Stimulated activated CD8-positive, alpha-beta memory T cell treated with anti-CD3 and anti-CD28 coated beads, Interleukin-7, amount 100 ng/mL, for 4 hours (primary cell): Measurements from ENCODE around the gene BEST4.
"Not testable (repeated sequence)": the region's sequence is repeated elsewhere in the genome, so short reads cannot be mapped to it uniquely, and the experiment has no call there.

Experiments used
- DNase-seq, 2 donors: peaks; one replicate each; pipeline ENCODE4 v3.0.0-alpha.2; 2020; ENCODE audit warnings: low read depth in 2 of 2

Gene BEST4

GRCh38 chr1:44778705-44779576, 9.0 kb downstream of the BEST4 start:
- no peak for DNase-seq

GRCh38 chr1:44777969-44778635, 9.9 kb downstream of the BEST4 start:
- no peak for DNase-seq

- DNase-seq = no peak
Measured at GRCh38 chr1:44777547-44777946, 10.4 kb downstream of the BEST4 start.

- no peak for DNase-seq
Measured at GRCh38 chr1:44776730-44777068, 11.3 kb downstream of the BEST4 start.

- peak; percentile 40 to 63 for DNase-seq
Measured at GRCh38 chr1:44775930-44776729, 11.8 kb downstream of the BEST4 start.

DNA sequence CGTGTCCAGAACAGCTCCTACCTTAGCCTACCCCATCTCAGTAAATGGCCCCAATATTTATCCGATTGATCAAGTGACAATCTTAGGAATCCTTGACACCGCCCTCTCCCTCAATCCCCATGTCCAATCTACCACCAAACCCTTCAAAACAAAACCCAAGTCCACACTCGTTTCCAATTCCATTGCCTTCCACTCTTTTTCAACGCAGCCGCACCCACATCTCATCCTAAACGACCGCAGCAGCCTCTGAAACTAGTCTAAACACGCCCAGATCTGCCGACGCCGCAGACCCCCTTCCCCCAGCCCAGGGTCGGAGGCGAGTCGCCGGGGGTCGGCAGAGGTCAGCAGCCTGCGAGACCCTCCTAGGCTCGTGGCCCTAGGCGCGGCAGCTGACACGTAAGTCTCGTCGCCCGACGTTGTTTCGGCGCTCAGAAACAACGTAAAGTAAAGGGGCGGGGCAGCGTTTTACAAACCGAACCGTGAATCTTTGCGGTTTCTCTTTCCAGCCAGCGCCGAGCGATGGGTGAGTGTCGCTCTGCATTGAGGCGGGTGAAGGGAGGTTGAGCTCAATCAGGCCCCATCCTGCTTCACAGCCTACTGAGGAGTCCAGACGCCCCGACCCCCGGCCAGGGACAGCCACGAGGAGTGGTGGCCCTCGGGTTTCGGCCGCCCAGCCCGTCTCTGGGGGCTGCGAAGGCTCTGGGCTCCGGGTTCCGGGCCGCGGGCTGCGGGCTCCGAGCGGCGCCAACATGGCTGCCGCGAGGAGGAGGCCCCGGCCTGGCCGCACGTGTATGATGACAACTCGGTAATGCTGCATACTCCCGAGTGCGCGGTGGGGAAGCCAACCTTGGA, 12.7 kb downstream of the BEST4 start, which contains the start of gene RPS8:
Gene RPS8, plus strand, starts transcription at position 463 of the 852 bp plus-strand sequence. Its CDS starts 57 bp downstream, at position 520.
- DNase-seq = peak; percentile 83 to 87

DNA sequence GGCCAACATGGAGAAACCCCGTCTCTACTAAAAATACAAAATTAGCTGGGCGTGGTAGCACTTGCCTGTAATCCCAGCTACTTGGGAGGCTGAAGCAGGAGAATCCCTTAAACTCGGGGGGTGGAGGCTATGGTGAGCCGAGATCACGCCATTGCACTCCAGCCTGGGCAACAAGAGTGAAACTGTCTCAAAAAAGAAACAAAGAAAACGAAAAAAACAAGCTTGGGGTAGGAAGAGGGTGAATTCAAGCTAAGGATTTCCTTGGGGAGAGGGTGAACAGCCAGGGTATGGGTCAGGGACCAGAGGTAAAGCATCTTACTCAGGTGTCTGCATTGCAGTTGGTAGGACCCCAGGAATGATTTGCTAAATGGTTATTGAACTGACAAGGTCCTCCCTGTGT, 21.5 kb downstream of the BEST4 start:
- not testable (repeated sequence) for DNase-seq

DNA sequence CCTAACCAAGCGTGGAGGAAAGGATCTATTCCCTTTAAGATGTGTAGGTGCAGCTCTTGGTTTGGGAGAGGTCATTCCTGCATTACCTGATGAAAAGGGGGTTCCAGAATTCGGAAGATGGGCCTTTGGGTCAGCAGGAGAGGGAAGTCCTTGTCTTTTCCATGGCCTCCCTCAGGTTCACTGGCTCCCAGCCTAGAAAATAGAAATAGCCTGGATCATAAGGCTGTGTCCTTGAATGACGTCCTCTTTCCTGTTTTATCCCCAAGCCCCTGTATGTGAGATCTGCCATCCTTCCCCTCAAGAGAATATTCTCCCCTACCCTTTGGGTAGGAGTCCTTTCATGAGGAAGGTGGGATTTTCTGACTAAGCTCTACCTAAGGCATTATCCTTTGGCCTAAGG, 27.1 kb downstream of the BEST4 start:
- no peak for DNase-seq

GRCh38 chr1:44759077-44759476, 28.9 kb downstream of the BEST4 start:
- no peak for DNase-seq

DNA sequence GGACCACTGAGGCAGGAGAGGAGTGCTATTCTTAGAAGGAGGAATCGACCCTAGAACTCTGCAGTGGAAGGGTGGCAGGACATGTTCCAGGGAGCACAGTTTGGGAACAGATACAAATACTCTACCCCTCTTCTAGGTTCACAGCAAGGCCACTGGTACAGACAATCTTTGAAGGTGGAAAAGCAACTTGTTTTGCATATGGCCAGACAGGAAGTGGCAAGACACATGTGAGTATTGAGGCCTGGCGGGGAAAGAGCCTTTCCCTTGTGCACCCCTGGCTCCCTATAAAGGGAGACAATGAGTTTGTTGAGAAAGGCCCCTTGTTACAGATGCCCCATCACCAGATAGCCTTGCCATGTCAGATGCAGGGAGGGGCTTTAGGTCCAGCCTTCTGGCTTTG, 30.6 kb downstream of the BEST4 start:
- no peak for DNase-seq

DNA sequence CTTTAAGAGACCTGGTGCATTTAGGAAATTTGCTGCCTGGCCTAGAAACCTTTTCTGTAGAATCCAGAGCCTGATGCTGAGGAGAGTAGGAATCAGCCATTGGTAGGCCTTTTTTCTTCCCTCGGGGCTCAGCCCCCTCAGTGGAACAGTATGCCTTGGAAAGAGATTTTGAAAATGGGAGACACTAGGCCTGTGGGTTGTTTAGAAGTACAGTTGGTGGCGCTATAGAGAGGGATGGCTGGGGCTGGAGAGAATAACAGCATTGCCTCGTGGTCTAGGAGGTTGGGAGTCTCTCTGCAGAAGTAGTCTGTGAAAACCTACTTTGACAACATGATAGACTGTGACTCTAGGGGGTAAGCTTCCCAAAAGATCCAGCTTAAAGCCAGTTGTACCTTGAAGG, 40.1 kb downstream of the BEST4 start:
- DNase-seq = no peak

DNA sequence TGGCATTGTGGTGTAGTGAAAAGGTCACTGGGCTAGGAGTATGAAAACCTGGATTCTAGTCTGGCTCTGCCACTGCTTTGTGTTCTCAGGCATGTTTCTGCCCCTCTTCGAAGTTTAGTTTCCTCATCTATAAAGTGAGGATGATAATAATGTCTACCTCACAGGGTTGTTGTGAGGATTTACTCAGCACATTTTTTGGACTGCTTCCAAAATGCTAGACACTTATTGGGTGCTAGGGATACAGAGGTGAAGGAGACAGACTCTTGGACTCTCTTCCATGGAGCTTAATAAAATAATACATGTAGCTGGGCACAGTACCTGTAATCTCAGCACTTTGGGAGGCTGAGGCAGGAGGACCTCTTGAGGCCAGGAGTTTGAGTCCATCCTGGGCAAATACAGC, 44.8 kb downstream of the BEST4 start:
- DNase-seq = no peak

DNA sequence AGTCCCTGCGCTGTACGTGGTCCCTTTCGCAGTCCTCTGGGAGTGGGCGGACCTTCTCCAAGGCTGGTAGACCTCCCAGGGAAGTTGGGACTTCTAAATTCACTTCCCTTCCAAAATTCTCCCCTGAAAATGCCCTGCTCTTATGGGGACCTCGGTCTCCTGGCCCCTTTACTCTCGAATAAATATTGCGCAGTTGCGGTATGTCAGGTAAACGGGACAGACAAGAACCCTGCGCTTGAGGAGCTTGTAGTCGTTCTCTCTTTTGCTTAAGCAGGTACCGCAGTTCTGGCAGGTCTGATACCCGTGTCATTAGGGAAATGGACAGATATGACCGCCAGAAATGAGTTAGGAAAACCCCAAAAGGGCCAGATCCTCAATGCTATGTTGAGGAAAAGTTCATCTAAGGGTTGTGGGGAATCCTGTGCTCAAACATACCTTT, 47.8 kb downstream of the BEST4 start:
- no peak for DNase-seq

DNA sequence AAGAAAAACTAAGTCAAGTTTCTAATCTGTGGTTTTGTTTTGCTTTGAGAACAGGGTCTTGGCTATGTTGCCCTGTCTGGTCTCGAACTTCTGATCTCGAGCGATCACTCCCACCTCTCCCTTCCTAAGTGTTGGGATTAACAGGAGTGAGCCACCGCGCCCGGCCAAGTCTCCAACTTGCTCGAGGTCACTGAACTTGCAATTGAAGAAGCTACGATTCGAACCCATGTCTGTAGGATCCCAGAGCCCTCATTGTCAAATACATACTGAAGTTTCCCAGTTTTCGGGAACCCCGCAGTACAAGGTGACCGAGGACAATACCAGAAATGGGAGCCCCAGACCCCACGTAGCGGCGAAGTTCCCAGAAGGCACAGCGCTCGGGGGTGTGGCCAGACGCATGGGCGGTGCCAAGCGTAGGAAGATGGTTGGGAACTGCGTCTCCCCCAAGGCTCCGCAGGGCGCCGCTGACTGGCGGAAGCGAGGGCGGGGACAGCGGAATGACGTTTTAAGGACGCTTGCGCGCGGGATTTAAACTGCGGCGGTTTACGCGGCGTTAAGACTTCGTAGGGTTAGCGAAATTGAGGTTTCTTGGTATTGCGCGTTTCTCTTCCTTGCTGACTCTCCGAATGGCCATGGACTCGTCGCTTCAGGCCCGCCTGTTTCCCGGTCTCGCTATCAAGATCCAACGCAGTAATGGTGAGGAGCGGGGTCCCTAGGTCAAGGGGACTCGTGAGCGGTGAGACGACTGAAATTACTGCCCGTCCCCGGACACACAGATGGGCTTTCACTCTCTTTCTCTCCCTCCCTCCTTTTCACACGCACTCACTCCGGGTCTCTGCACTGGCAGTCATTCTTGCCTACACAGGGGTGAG, 48.4 kb downstream of the BEST4 start, which contains the start of gene KIF2C:
Gene KIF2C, plus strand, starts transcription at position 531 of the 872 bp plus-strand sequence. Its CDS starts 96 bp downstream, at position 627.
- DNase-seq = peak; percentile 93 to 94

DNA sequence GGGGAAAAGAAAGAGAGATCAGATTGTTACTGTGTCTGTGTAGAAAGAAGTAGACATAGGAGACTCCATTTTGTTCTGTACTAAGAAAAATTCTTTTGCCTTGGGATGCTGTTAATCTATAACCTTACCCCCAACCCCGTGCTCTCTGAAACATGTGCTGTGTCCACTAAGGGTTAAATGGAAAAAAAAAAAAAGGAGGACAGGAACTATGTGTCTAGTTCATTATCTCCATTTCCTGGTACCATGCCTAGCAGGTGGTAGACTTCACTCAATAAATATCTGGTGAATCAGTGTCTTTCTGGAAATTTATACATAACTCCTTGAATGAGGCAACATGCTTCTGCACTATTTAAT, 49.0 kb downstream of the BEST4 start:
- not testable (repeated sequence) for DNase-seq

DNA sequence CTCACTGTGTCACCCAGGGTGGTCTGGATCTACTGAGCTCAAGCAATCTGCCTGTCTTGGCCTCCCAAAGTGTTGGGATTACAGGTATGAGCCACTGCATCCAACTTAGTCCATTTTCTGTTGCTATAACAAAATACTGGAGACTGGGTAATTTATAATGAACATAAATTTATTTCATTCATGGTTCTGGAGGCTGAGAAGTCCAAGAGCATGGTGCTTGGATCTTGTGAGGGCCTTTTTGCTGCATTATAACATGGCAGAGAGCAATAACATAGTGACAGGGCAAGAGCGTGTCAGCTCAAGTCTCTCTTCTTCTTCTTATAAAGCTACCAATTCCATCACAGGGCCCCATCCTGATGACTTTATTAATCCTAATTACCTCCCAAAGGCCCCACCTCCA, 52.0 kb downstream of the BEST4 start:
- no peak for DNase-seq

GRCh38 chr1:44733784-44734183, 54.2 kb downstream of the BEST4 start:
- DNase-seq = no peak
